BJ (cell line): ENCODE data around the gene ICAM4. TPM values are rescaled to one million over a fixed set of nuclear protein-coding genes. Genes with fewer than 3 reads are reported as not detected.

ENCODE experiments used
- CTCF ChIA-PET: fragments of 350-600 bp; formaldehyde crosslinking; extraction: SDS; loops from one replicate; lab custom pipeline; 2021; ENCODE audit warnings: antibody characterized with exemption, inconsistent platforms; lab: Yijun Ruan, JAX
- POLR2A ChIA-PET: fragments of 300-600 bp; sonication (Branson Sonifier 250); formaldehyde crosslinking; extraction: SDS; loops from one replicate; lab custom pipeline; 2021; ENCODE audit warnings: antibody characterized with exemption; lab: Charles Lee
- DNase-seq: peaks from one replicate; pipeline ENCODE4 v3.0.0-alpha.2; 2011; ENCODE audit warnings: low read depth
- H3K27me3 ChIP-seq: 2 replicates; pipeline ENCODE4 v1.6.0; 2011; ENCODE audit warnings: low read length; ENCODE audit not compliant: control insufficient read depth, insufficient read depth
- H3K36me3 ChIP-seq: 2 replicates; pipeline ENCODE4 v1.5.1; 2011; ENCODE audit warnings: low read length; ENCODE audit not compliant: control insufficient read depth, insufficient read depth
- H3K4me3 ChIP-seq: 2 replicates; pipeline ENCODE4 v1.5.1; 2011; ENCODE audit warnings: low read depth, mild to moderate bottlenecking, control low read depth, low read length
- CTCF ChIP-seq: IDR thresholded peaks from 2 replicates; pipeline ENCODE4 v1.5.1; 2011; ENCODE audit warnings: low read depth, mild to moderate bottlenecking, control low read depth, inconsistent platforms, low read length, moderate library complexity; ENCODE audit not compliant: insufficient read depth
- polyA plus RNA-seq: library from polyadenylated mRNA; depleted of rRNA; stranded (reverse); fragments of >200 nt; gene quantifications from 2 replicates; pipeline ENCODE4 v1.2.3, GENCODE V29; 2011

ICAM4 gene
- polyA plus RNA-seq, 1 experiment: 1.5 TPM

GRCh38 chr19:10259162-10259905 lies 27.4 kb upstream of the ICAM4 start:
- Histone ChIP-seq H3K27me3 (no peaks in the 10 kb centered on the region), H3K36me3 (peaks cover 22% of the 10 kb centered on the region), H3K4me3 (no peak overlapping the region)
- POLR2A ChIA-PET: interaction anchor here (0.6 kb wide), 1 partner anchor 13 kb away, joined by 5 read pairs; no protein-coding TSS in a partner anchor
- peak; percentile 80 for TF ChIP-seq CTCF
- CTCF ChIA-PET: interaction anchor here (0.6 to 7.8 kb wide), 35 partner anchors 9 to 329 kb away, joined by 3 to 86 read pairs (median 4); partner anchors contain the start of genes ICAM1, ICAM5 and TYK2
- no peak for DNase-seq

- CTCF ChIA-PET: interaction anchor here (0.6 to 7.8 kb wide), 14 partner anchors 10 to 327 kb away, joined by 3 to 86 read pairs (median 4); partner anchors contain the start of genes ICAM1, ICAM5 and TYK2
Measured at GRCh38 chr19:10260141-10260584, 26.6 kb upstream of the ICAM4 start.

GRCh38 chr19:10262771-10263170 lies 24.0 kb upstream of the ICAM4 start:
- ChIA-PET POLR2A (no interaction called here), CTCF (interaction anchor here (1.6 to 7.8 kb wide), 3 partner anchors 125 to 153 kb away, joined by 3 to 86 read pairs (median 68); no protein-coding TSS in a partner anchor)
- peaks cover 8% of the 10 kb centered on the region for H3K36me3 ChIP-seq
- no peak overlapping the region for H3K4me3 ChIP-seq
- TF ChIP-seq CTCF: no peak
- H3K27me3 ChIP-seq: no peaks in the 10 kb centered on the region
- no peak for DNase-seq

More at GRCh38 chr19:10260141-10260584, 26.6 kb upstream of the ICAM4 start:
- no peak for TF ChIP-seq CTCF
- Histone ChIP-seq H3K27me3 (no peaks in the 10 kb centered on the region), H3K36me3 (peaks cover 16% of the 10 kb centered on the region), H3K4me3 (no peak overlapping the region)
- POLR2A ChIA-PET: interaction anchor here (0.6 kb wide), 1 partner anchor 127 kb away, joined by 12 read pairs; no protein-coding TSS in a partner anchor
- no peak for DNase-seq

GRCh38 chr19:10266706-10267105 lies 20.0 kb upstream of the ICAM4 start:
- POLR2A ChIA-PET: no interaction called here
- DNase-seq: no peak
- no peak for TF ChIP-seq CTCF
- Histone ChIP-seq H3K27me3 (no peaks in the 10 kb centered on the region), H3K36me3 (no peaks in the 10 kb centered on the region), H3K4me3 (no peak overlapping the region)
- CTCF ChIA-PET: interaction anchor here (0.7 to 8.5 kb wide), 5 partner anchors 35 to 137 kb away, joined by 3 to 228 read pairs (median 3); partner anchors contain the start of genes CDC37 and TYK2

- DNase-seq: no peak
- Histone ChIP-seq H3K27me3 (no peaks in the 10 kb centered on the region), H3K36me3 (no peaks in the 10 kb centered on the region), H3K4me3 (no peak overlapping the region)
- TF ChIP-seq CTCF: no peak
- POLR2A ChIA-PET: no interaction called here
- CTCF ChIA-PET: interaction anchor here (0.5 to 8.5 kb wide), 11 partner anchors 9 to 135 kb away, joined by 3 to 228 read pairs (median 4); partner anchors contain the start of genes CDC37, ICAM4, ICAM5 and TYK2
Measured at GRCh38 chr19:10268071-10268470, 18.7 kb upstream of the ICAM4 start.
